DND-41 (cell line): ENCODE data around the gene PTPRO.

Experiments used
- CTCF ChIP-seq: IDR thresholded peaks from 2 replicates; pipeline ENCODE4 v1.5.1; 2012; ENCODE audit warnings: borderline replicate concordance, low read length, moderate library complexity, mild to moderate bottlenecking; ENCODE audit not compliant: poor library complexity, severe bottlenecking; ENCODE audit errors: extremely low read depth
- EZH2 ChIP-seq: IDR thresholded peaks from 3 replicates; pipeline ENCODE4 v1.6.1; 2012; ENCODE audit warnings: borderline replicate concordance, low read depth, mild to moderate bottlenecking, moderate library complexity, low read length, inconsistent platforms; ENCODE audit not compliant: severe bottlenecking

DNA sequence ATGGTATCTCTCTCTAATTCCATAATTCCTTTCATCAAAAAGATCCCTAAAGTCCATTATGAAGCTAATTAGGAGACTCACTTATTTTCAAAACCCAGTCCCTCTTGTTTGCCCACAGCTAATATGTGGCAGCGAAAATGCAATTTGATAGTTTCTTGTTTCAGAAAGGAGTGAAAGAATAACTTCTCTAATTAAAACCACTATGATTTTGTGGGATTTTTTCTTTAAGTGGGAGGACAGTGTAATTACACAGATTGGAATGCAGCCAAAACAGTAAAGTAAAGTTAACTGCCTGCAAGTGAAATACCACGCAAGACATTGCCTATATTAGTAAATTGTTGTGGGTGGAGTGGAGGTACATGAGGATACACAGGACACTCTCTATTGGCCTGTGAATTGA is 50.0 kb downstream of the PTPRO start:
- TF ChIP-seq EZH2 (no peak), CTCF (no peak)
